GM21381 (cell line): Measurements from ENCODE around the gene RAPGEF5.

Experiments
- ATAC-seq: cut with Tn5 transposase; IDR thresholded peaks from one replicate; pipeline ENCODE4 v1.9.1; 2021; ENCODE audit warnings: mild to moderate bottlenecking, moderate library complexity; ENCODE audit not compliant: unreplicated experiment

The RAPGEF5 gene

GRCh38 chr7:22380333-22380732 is 23.4 kb upstream of the RAPGEF5 start:
- no peak for ATAC-seq

- ATAC-seq, result no peak
These were observed 21.4 kb upstream of the RAPGEF5 start for GRCh38 chr7:22378199-22378980.

GRCh38 chr7:22377703-22378102 is 20.7 kb upstream of the RAPGEF5 start:
- ATAC-seq, result no peak

GRCh38 chr7:22375359-22376048 is 18.6 kb upstream of the RAPGEF5 start:
- ATAC-seq, result no peak

DNA sequence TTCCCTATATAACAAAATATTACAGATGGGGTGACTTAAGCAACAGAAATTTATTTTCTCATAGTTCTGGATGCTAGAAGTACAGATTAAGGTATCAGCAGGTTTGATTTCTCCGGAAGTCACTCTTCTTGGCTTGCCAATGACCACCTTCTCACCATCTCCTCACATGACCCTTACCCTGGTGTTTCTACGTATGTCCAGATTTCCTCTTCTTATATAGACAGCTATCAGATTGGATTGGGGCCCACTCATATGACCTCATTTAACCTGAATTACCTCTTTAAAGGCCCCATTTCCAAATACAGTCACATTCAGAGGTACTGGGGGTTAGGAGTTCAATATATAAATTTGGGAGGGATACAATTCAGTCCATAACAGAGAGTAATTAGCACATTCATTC is 17.0 kb upstream of the RAPGEF5 start:
- no peak for ATAC-seq

DNA sequence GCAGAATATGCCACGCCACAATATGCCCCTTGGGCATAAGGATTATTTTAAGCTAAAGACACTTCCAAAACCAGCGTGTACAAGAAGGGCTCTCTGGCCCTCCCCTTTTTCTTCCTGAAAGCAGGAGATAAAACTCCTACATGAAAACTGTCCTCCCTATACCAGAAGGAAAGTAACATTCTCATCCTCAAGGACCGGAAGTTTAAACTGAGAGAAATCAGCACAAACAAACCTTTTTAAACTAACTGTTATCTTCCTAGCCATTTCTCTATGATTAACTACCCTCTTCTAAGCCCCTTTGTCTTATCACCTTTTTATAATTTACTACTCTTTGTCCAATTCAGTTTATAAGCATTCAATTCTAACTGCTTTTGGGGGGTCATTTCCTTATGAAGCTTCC is 16.4 kb upstream of the RAPGEF5 start:
- ATAC-seq, result no peak

DNA sequence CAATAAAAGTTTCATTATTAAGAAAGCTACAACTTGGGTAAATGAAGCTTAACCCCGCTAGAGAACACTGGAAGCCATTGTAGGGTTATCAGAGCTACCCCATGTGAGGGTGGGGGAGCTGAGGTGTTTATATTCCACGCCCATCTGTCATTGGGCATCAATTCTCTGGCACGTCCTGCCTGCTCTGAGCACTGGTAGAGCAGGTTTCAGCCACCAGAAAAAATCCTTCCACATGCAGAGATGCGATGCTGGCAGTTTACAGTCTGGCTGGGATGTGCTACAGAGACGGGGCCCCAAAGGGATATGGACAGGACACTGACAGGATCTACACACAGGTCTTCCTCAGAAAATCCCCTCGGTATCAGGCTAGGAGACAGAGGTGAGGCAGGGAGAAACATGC is 15.9 kb upstream of the RAPGEF5 start:
- no peak for ATAC-seq

- ATAC-seq, result no peak
These were observed 14.9 kb upstream of the RAPGEF5 start for GRCh38 chr7:22371878-22372277.

- ATAC-seq, result no peak
These were observed 7.9 kb upstream of the RAPGEF5 start for GRCh38 chr7:22364900-22365299.

- ATAC-seq, result no peak
These were observed 6.9 kb upstream of the RAPGEF5 start for GRCh38 chr7:22363756-22364422.

GRCh38 chr7:22361795-22362194 is 4.8 kb upstream of the RAPGEF5 start:
- ATAC-seq, result no peak

GRCh38 chr7:22361320-22361719 is 4.4 kb upstream of the RAPGEF5 start:
- ATAC-seq, result no peak

- no peak for ATAC-seq
These were observed 2.1 kb upstream of the RAPGEF5 start for GRCh38 chr7:22358820-22359697.

- no peak for ATAC-seq
These were observed 589 bp upstream of the RAPGEF5 start for GRCh38 chr7:22357311-22358175.

DNA sequence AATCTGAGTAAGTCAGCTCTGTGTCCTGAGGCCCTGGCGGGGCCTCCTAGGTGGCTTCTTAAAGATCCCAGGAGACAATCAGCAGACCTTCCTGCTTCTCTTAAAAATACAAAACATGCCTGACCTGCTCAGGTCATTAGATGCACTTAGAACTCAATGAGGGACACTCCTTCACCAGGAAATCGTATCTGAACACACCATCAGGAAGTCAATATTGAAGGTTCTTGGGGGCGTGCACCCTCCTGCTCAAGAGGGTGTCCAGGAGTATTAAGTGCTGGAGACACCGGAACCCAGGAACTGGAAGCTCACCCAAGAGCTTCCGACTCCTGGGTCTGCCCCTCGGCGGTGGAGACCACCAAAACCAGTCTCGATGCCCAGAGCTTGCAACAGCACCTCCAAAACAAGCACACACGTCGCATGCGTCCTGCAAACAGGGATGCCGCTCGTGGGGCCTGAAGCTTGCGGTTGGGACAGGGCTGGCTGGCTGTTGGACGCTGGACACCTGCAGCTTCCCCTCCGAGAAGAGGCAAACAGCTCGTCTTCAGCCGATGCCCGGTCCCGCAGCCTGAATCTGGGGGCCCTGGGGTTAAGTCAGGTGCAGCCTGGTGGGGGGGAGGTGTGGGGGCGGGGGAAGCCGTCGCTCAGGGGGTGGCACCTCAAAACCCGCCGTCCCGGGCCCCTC is 803 bp downstream of the RAPGEF5 start:
- peak; percentile 20 for ATAC-seq

GRCh38 chr7:22355620-22356009 is 1.3 kb downstream of the RAPGEF5 start:
- no peak for ATAC-seq

GRCh38 chr7:22354462-22354861 is 2.5 kb downstream of the RAPGEF5 start:
- no peak for ATAC-seq

GRCh38 chr7:22352887-22353286 is 4.1 kb downstream of the RAPGEF5 start:
- no peak for ATAC-seq

DNA sequence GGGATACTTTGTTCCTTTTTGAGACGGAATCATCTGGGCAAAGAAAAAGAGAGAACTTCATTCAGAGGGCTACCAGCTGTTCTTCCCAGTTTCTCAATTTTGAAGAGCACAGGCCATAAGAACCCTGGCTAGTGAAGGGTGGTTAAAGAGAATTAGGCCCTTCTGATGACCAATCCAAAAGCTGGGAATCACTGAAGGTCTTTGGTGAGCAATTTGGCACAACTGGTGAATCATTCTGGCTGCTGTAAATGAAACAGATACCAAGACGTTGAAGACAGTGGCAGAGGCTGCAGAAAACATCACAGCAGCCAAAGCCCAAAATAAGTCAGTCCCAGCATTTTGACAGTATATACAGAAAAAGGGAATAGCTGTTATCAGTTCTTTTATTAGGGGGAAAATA is 5.1 kb downstream of the RAPGEF5 start:
- no peak for ATAC-seq

DNA sequence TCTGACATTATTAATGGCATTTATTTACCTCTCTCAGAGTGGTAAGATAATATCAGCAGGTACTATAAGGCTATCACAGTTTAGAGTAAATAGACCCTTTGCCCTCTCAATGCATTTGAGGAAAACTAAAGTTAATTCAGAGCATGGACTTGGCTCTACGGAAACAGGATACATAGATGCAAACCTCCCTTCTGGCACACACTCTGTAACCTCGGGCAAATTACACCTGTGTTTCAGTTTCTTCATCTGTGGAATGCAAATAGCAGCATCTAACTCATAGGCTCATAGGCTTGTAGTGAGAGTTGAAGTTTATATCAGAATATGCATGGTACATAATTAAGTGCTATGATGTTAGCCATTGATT is 5.6 kb downstream of the RAPGEF5 start:
- ATAC-seq, result peak; percentile 79
